HuH-7 (cell line): ENCODE data around the gene ZNF80.
"Not testable (repeated sequence)": the region's sequence is repeated elsewhere in the genome, so short reads cannot be mapped to it uniquely, and the experiment has no call there.

ENCODE experiments used
- DNase-seq: peaks from one replicate; pipeline ENCODE4 v3.0.0; 2011; ENCODE audit warnings: low spot score

ZNF80 gene

GRCh38 chr3:114237478-114237877 is at the start of gene ZNF80:
ZNF80 (minus strand) TSS chr3:114237578; CDS start chr3:114237074, 504 bp downstream.
- DNase-seq, result not testable (repeated sequence)

DNA sequence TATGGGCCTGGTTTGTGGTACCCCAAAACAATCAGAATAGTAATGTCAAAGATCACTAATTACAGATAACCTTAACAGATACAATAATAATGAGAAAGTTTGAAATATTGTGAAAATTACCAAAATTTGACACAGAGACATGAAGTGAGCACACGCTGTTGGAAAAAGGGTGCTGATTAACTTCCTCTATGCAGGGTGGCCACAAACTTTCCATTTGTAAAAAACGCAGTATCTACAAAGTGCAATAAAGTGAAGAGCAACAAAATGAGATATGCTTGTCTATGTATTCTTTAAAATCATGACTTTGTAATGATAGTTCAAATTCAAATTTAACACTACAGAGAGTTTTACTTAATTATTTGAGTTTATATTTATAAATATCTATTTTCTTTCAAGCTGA is 48.9 kb upstream of the ZNF80 start:
- DNase-seq, result no peak

GRCh38 chr3:114285648-114286230 is 48.4 kb upstream of the ZNF80 start:
- DNase-seq, result no peak

GRCh38 chr3:114284644-114285043 is 47.3 kb upstream of the ZNF80 start:
- DNase-seq, result no peak

DNA sequence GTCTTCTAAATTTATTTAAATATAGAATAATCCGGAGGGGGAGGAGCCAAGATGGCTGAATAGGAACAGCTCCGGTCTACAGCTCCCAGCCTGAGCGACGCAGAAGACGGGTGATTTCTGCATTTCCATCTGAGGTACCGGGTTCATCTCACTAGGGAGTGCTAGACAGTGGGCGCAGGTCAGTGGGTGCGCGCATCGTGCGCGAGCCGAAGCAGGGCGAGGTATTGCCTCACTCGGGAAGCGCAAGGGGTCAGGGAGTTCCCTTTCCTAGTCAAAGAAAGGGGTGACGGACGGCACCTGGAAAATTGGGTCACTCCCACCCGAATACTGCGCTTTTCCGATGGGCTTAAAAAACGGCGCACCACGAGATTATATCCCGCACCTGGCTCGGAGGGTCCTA is 39.5 kb upstream of the ZNF80 start:
- DNase-seq, result not testable (repeated sequence)

- DNase-seq, result no peak
Measured at GRCh38 chr3:114274929-114275328, 37.6 kb upstream of the ZNF80 start.

- DNase-seq, result no peak
Measured at GRCh38 chr3:114272271-114272670, 34.9 kb upstream of the ZNF80 start.

- no peak for DNase-seq
Measured at GRCh38 chr3:114270019-114270418, 32.6 kb upstream of the ZNF80 start.

DNA sequence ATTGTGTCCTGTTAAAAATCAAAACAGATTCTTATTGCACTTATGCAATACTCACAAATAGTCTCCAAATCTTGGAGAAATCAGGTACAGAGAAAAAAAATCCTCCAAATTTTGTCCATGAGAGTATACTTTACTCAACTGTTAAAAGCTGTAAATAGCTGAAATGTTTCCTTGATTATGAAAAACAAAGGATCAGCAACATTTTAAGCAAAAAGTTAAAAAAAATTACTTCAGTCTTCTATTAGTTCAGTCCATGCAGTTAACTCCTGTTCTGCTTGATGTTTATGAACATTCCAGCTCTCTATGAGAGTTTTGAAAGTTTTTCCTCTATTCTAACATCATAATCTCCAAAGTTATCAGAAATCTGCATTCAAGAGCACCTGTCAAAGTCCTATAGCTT is 22.8 kb upstream of the ZNF80 start:
- DNase-seq, result no peak

GRCh38 chr3:114259566-114259965 is 22.2 kb upstream of the ZNF80 start:
- DNase-seq, result no peak

DNA sequence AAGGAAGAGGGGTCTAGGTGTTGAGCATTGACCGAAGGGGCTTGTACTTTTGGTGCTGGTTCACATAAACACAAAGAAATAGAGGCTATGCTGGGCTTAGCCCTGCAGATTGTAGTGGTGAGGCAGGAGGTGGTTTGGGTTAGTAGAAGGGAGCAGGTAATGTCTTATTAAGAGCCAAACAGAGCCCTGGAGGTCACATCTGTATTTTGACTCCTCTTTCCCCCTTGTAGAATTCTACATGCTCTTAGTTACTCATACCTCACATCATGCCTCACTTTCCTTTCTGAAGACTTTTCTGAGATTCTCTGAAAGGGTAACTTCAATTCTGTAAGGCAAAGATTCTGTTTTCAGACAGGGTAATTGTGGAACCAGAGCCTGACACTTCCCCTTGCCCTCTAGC is 16.1 kb upstream of the ZNF80 start:
- no peak for DNase-seq

DNA sequence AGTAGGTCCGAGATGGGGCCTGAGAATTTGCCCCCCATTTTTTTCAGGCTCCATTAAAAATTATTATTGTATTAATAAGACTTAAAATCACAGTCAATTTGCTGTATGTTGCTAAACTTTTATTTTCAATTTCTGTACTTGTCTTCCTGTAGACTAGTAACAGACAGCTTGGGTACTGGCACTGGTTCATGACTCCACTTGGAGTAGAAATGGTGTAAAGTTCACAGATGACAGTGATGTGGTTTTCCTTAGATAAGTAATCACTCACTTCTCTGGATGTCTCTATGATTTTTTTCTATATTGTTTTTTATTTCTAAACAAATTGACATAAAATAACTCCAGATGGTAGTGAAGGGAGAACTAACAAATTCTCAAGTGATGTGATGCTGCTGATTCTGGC is 15.6 kb upstream of the ZNF80 start:
- no peak for DNase-seq

- DNase-seq, result no peak
Measured at GRCh38 chr3:114242947-114243346, 5.6 kb upstream of the ZNF80 start.

DNA sequence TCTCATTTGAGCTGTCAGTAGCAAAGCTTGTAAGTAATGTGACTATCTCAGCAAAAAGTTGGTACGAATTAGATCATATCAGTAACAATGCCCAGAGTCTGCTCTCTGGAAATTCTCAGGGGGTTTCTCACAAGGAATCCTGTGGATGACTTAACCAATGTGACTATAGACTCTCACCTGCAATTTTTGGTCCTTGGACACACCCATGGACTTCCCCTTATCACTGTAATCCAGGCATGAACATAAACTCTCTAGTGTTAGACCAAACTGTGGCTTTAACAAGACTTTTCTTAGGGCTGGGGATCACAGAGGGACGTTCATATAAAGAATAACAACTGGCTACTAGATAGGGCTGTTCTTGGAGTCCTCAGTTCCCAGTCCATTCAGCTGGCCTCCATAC is 3.9 kb upstream of the ZNF80 start:
- no peak for DNase-seq

DNA sequence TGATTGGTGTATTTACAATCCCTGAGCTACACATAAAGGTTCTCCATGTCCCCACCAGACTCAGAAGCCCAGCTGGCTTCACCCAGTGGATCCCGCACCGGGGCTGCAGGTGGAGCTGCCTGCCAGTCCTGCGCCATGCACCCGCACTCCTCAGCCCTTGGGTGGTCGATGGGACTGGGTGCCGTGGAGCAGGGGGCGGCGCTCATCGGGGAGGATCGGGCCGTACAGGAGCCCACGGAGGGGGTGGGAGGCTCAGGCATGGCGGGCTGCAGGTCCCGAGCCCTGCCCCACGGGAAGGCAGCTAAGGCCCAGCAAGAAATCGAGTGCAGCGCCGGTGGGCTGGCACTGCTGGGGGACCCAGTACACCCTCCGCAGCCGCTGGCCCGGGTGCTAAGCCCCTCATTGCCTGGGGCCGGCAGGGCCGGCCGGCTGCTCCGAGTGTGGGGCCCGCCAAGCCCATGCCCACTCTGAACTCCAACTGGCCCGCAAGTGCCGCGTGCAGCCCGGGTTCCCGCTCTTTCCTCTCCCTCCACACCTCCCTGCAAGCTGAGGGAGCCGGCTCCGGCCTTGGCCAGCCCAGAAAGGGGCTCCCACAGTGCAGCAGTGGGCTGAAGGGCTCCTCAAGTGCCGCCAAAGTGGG is 888 bp upstream of the ZNF80 start:
- not testable (repeated sequence) for DNase-seq

DNA sequence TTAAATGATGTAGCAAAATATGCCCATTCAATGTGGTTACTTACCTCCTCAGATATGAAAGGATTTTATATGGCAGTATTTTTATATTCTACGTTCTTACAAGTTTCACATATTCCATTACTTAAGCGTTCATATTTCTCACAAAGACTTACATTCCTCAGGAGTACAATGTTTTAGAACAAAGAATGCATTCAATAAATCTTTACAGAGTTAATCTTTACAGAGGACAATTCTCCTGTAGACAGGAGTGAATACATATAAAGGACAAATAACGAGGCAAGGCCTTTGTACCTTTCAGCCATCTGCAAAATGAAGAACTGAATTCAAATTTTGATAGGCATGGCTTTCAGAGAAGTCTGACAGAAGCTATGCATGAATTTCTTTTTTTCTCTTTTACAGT is 1.9 kb downstream of the ZNF80 start:
- no peak for DNase-seq

- no peak for DNase-seq
Measured at GRCh38 chr3:114234745-114235144, 2.6 kb downstream of the ZNF80 start.

GRCh38 chr3:114231616-114232015 is 5.8 kb downstream of the ZNF80 start:
- no peak for DNase-seq

- no peak for DNase-seq
Measured at GRCh38 chr3:114227076-114227475, 10.3 kb downstream of the ZNF80 start.

GRCh38 chr3:114226313-114226712 is 11.1 kb downstream of the ZNF80 start:
- DNase-seq, result no peak

DNA sequence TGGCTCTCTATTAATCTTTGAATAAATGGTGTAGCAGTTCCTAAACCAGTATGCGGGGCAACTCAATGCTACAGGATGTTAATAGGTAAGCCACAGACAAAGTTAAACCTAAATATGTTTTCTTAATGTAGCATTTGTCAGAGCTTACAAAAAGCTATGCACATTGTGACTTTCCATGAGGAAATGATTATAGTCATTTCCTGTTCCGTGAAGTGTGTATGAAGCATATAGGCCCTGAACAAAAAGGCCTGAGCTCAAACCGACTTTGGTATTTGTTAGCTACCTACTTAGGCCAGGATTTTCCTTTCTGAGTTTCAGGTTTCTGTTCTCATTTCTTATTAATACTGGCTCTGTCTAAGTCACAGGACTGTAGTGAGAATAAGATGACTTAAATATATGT is 14.2 kb downstream of the ZNF80 start:
- no peak for DNase-seq

DNA sequence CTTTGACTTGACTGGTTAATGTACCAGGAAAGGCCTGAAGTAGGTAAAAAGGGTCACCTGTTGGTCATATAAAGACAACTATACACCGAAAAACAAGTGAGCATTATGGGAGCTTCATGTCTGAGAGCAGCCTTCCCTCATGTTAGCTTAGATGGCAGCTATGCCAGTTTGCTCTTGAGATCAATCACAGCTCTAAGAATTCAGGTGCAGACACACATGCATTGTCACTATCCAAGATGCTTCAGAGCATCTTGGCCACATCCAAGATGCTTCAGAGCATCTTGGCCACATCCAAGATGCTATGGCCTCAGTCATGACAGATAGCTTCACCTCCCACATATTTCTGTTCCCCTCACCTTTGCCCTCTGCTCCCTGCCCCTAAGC is 15.5 kb downstream of the ZNF80 start:
- DNase-seq, result no peak

GRCh38 chr3:114221165-114221880 is 16.1 kb downstream of the ZNF80 start:
- DNase-seq, result no peak

- no peak for DNase-seq
Measured at GRCh38 chr3:114219741-114220140, 17.6 kb downstream of the ZNF80 start.
